GM19328 (cell line): ENCODE data around the gene TCFL5.

Experiments used
- ATAC-seq: cut with Tn5 transposase; IDR thresholded peaks from one replicate; pipeline ENCODE4 v1.9.1; 2021; ENCODE audit warnings: mild to moderate bottlenecking, moderate library complexity; ENCODE audit not compliant: unreplicated experiment

The TCFL5 gene

GRCh38 chr20:62824476-62825332, 36.9 kb downstream of the TCFL5 start:
- ATAC-seq = no peak

- no peak for ATAC-seq
Measured at GRCh38 chr20:62823688-62824475, 37.7 kb downstream of the TCFL5 start.

- no peak for ATAC-seq
Measured at GRCh38 chr20:62822788-62823651, 38.6 kb downstream of the TCFL5 start.

GRCh38 chr20:62822239-62822787, 39.3 kb downstream of the TCFL5 start:
- ATAC-seq = no peak

- ATAC-seq = no peak
Measured at GRCh38 chr20:62821726-62822210, 39.9 kb downstream of the TCFL5 start.

- ATAC-seq = no peak
Measured at GRCh38 chr20:62820962-62821725, 40.5 kb downstream of the TCFL5 start.

GRCh38 chr20:62820208-62820961, 41.2 kb downstream of the TCFL5 start:
- ATAC-seq = no peak

- ATAC-seq = no peak
Measured at GRCh38 chr20:62819494-62820174, 42.0 kb downstream of the TCFL5 start.

- ATAC-seq = no peak
Measured at GRCh38 chr20:62818592-62819493, 42.8 kb downstream of the TCFL5 start.

- ATAC-seq = no peak
Measured at GRCh38 chr20:62817975-62818591, 43.5 kb downstream of the TCFL5 start.

GRCh38 chr20:62816884-62817873, 44.4 kb downstream of the TCFL5 start, which contains the start of gene COL9A3:
COL9A3 (plus strand) TSS chr20:62817050; CDS start chr20:62817065, 15 bp downstream.
- no peak for ATAC-seq

GRCh38 chr20:62816031-62816883, 45.4 kb downstream of the TCFL5 start:
- no peak for ATAC-seq

- no peak for ATAC-seq
Measured at GRCh38 chr20:62815066-62815991, 46.3 kb downstream of the TCFL5 start.

- ATAC-seq = no peak
Measured at GRCh38 chr20:62814709-62815065, 46.9 kb downstream of the TCFL5 start.
